ENCODE results near the gene KIF19.

DNA sequence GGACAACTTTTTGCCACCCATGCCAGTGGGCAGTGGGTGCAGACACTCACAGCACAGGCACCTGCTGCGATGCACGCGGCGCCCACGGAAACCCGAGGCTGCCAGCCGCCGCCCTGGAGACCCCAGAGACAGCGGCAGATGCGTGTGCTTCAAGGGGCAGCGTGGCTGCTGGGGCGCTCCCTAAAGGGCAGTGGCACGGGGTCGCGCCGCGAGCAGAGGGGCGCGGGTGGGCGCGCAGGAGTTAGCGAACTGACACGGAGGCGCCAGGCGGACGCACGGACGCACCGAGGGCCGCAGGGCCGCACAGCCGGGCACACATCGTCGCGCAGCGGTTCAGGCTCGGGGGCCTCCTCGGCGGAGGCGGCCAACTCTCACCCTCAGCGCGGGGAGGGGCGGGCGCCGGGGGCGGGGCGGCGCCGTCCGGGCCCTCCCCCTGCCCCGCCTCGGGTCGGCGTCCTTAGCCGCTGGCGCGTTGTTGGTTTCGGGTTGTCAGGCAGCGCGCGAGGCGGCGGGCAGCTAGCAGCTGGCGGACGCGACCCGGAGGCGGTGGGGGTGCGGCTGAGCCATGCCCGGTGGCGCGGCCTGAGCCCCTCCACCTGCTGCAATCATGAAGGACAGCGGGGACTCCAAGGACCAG lies at the start of gene KIF19:
- TF ChIP-seq, protein P1, sequence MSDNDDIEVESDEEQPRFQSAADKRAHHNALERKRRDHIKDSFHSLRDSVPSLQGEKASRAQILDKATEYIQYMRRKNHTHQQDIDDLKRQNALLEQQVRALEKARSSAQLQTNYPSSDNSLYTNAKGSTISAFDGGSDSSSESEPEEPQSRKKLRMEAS (IDR thresholded peaks at IDR 0.05), result no peak
- TF ChIP-seq YY1 (IDR thresholded peaks at IDR 0.05) (no peak), HNF4G (IDR thresholded peaks at IDR 0.05) (no peak), RAD21 (IDR thresholded peaks at IDR 0.05) (no peak)
- TF ChIP-seq, protein P2, sequence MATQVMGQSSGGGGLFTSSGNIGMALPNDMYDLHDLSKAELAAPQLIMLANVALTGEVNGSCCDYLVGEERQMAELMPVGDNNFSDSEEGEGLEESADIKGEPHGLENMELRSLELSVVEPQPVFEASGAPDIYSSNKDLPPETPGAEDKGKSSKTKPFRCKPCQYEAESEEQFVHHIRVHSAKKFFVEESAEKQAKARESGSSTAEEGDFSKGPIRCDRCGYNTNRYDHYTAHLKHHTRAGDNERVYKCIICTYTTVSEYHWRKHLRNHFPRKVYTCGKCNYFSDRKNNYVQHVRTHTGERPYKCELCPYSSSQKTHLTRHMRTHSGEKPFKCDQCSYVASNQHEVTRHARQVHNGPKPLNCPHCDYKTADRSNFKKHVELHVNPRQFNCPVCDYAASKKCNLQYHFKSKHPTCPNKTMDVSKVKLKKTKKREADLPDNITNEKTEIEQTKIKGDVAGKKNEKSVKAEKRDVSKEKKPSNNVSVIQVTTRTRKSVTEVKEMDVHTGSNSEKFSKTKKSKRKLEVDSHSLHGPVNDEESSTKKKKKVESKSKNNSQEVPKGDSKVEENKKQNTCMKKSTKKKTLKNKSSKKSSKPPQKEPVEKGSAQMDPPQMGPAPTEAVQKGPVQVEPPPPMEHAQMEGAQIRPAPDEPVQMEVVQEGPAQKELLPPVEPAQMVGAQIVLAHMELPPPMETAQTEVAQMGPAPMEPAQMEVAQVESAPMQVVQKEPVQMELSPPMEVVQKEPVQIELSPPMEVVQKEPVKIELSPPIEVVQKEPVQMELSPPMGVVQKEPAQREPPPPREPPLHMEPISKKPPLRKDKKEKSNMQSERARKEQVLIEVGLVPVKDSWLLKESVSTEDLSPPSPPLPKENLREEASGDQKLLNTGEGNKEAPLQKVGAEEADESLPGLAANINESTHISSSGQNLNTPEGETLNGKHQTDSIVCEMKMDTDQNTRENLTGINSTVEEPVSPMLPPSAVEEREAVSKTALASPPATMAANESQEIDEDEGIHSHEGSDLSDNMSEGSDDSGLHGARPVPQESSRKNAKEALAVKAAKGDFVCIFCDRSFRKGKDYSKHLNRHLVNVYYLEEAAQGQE (IDR thresholded peaks at IDR 0.05), result no peak
- TF ChIP-seq, protein P3, sequence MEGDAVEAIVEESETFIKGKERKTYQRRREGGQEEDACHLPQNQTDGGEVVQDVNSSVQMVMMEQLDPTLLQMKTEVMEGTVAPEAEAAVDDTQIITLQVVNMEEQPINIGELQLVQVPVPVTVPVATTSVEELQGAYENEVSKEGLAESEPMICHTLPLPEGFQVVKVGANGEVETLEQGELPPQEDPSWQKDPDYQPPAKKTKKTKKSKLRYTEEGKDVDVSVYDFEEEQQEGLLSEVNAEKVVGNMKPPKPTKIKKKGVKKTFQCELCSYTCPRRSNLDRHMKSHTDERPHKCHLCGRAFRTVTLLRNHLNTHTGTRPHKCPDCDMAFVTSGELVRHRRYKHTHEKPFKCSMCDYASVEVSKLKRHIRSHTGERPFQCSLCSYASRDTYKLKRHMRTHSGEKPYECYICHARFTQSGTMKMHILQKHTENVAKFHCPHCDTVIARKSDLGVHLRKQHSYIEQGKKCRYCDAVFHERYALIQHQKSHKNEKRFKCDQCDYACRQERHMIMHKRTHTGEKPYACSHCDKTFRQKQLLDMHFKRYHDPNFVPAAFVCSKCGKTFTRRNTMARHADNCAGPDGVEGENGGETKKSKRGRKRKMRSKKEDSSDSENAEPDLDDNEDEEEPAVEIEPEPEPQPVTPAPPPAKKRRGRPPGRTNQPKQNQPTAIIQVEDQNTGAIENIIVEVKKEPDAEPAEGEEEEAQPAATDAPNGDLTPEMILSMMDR (IDR thresholded peaks at IDR 0.05; ENCODE audit: low read depth, low read length, missing input control), result no peak

Measured in liver (tissue), 3 donors.